Kasumi-1 (cell line): ENCODE results near the gene MMP14.

Experiments used
- DNase-seq, 2 experiments: peaks; one replicate each; lab custom pipeline; 2025; lab: John Stamatoyannopoulos, UW

Gene MMP14

GRCh38 chr14:22861651-22862050, 25.3 kb downstream of the MMP14 start:
- no peak for DNase-seq

GRCh38 chr14:22864979-22865378, 28.6 kb downstream of the MMP14 start:
- no peak for DNase-seq

- DNase-seq, result peak in 1 of 2 experiments; percentile 16
Measured at GRCh38 chr14:22865424-22866405, 29.3 kb downstream of the MMP14 start.

GRCh38 chr14:22866874-22867273, 30.5 kb downstream of the MMP14 start:
- DNase-seq, result no peak

GRCh38 chr14:22870811-22871223, 34.4 kb downstream of the MMP14 start:
- peak in 1 of 2 experiments; percentile 79 for DNase-seq

- DNase-seq, result peak; percentile 79
Measured at GRCh38 chr14:22871224-22872032, 35.0 kb downstream of the MMP14 start, which contains the start of gene LRP10. Gene LRP10 (plus strand): TSS chr14:22871740. CDS start chr14:22872304, 564 bp downstream.

- DNase-seq, result peak; percentile 64 to 72
Measured at GRCh38 chr14:22872033-22872832, 35.8 kb downstream of the MMP14 start.

- no peak for DNase-seq
Measured at GRCh38 chr14:22872833-22873520, 36.6 kb downstream of the MMP14 start.

- no peak for DNase-seq
Measured at GRCh38 chr14:22875003-22875747, 38.8 kb downstream of the MMP14 start.

GRCh38 chr14:22875748-22876319, 39.4 kb downstream of the MMP14 start:
- no peak for DNase-seq

- DNase-seq, result no peak
Measured at GRCh38 chr14:22877000-22877501, 40.7 kb downstream of the MMP14 start.

- no peak for DNase-seq
Measured at GRCh38 chr14:22878271-22879246, 42.2 kb downstream of the MMP14 start.

GRCh38 chr14:22882064-22882463, 45.7 kb downstream of the MMP14 start:
- no peak for DNase-seq

- no peak for DNase-seq
Measured at GRCh38 chr14:22882529-22883172, 46.3 kb downstream of the MMP14 start.

GRCh38 chr14:22883173-22883976, 47.0 kb downstream of the MMP14 start, which contains the start of gene REM2:
Gene REM2 (plus strand): TSS chr14:22883222. CDS start chr14:22883288, 66 bp downstream.
- no peak for DNase-seq

GRCh38 chr14:22884076-22884737, 47.8 kb downstream of the MMP14 start:
- peak in 1 of 2 experiments; percentile 11 for DNase-seq
